K562 (cell line): ENCODE results near the gene PNPLA1. TPM values are rescaled to one million over a fixed set of nuclear protein-coding genes. Genes with fewer than 3 reads are reported as not detected.
A peak's percentile ranks its signal among the peaks of the same experiment; 100 is the strongest.

Experiments
- ATAC-seq: fragments of 200-7000 bp; cut with Tn5 transposase; 3 replicates; pipeline ENCODE4 v1.9.1; 2020; ENCODE audit warnings: moderate library complexity
- BruUV-seq: library from RNA; stranded (reverse); fragments of 400-500 nt; replicated peaks from 2 replicates; lab custom pipeline; 2021; lab: Mats Ljungman, UMichigan
- CTCF ChIA-PET: fragments of 300-600 bp; formaldehyde crosslinking; extraction: SDS; loops from one replicate; lab custom pipeline; 2021; ENCODE audit warnings: low intra/inter-chr PET ratio; lab: Yijun Ruan, JAX
- POLR2A ChIA-PET: fragments of 300-600, 350-650 bp; sonication (Branson Sonifier 250); formaldehyde crosslinking; extraction: SDS; loops from one replicate; lab custom pipeline; 2021; ENCODE audit warnings: antibody characterized with exemption, inconsistent platforms; lab: Yijun Ruan, JAX
- DNase-seq, 4 experiments: peaks; one replicate each; pipeline versions ENCODE4 v3.0.0 to v3.0.0-alpha.2; 2011 to 2018; ENCODE audit warnings: low spot score in 3 of 4, mixed read lengths in 3 of 4; ENCODE audit errors: extremely low read depth in 1 of 4
- FAIRE-seq: peaks from 2 replicates; lab custom pipeline; 2011; peaks lifted over from hg19 to GRCh38; lab: Jason Lieb, UNC
- H2AFZ ChIP-seq: 2 replicates; pipeline ENCODE4 v1.6.0; 2011; ENCODE audit warnings: low read depth, low read length, control low read depth, inconsistent platforms
- H3K27ac ChIP-seq: fragments of 200-600 bp; 3 replicates; pipeline ENCODE4 v1.8.0; 2011; ENCODE audit warnings: low read depth, mild to moderate bottlenecking, control low read depth, inconsistent platforms, low read length, moderate library complexity, mixed read lengths; ENCODE audit errors: extremely low read depth
- H3K27me3 ChIP-seq, 2 experiments: fragments of 300-600 bp in 1 of 2; 2 replicates in 1 of 2; 3 replicates in 1 of 2; pipeline versions ENCODE4 v1.6.0 to v1.8.0; 2011; ENCODE audit warnings: inconsistent platforms in 2 of 2, low read length in 2 of 2, mild to moderate bottlenecking in 1 of 2, mixed read lengths in 1 of 2, moderate library complexity in 1 of 2; ENCODE audit not compliant: control insufficient read depth in 2 of 2, insufficient read depth in 2 of 2
- H3K36me3 ChIP-seq: fragments of 300-600 bp; 3 replicates; pipeline ENCODE4 v1.8.0; 2011; ENCODE audit warnings: mild to moderate bottlenecking, low read length, inconsistent platforms; ENCODE audit not compliant: control insufficient read depth, insufficient read depth
- H3K4me1 ChIP-seq, 2 experiments: fragments of 200-600 bp in 1 of 2; replicated peaks in 1 of 2; 2 replicates in 1 of 2; 3 replicates in 1 of 2; pipeline versions ENCODE4 v1.5.1 to v1.8.0; 2011; ENCODE audit warnings: inconsistent platforms in 2 of 2, low read length in 2 of 2, mild to moderate bottlenecking in 1 of 2, mixed read lengths in 1 of 2, moderate library complexity in 1 of 2; ENCODE audit not compliant: control insufficient read depth in 2 of 2, insufficient read depth in 2 of 2
- H3K4me2 ChIP-seq: 2 replicates; pipeline ENCODE4 v1.6.1; 2011; ENCODE audit warnings: low read length, control low read depth, inconsistent platforms, mixed read lengths; ENCODE audit not compliant: insufficient read depth
- H3K4me3 ChIP-seq: fragments of 200-600 bp; sonication (generic), shearing (Covaris generic); 2 replicates; pipeline ENCODE4 v1.5.1; 2016; ENCODE audit warnings: control low read depth, inconsistent platforms
- H3K79me2 ChIP-seq: fragments of 200-600 bp; 3 replicates; pipeline ENCODE4 v1.8.0; 2011; ENCODE audit warnings: low read length, inconsistent platforms; ENCODE audit not compliant: control insufficient read depth, insufficient read depth
- H3K9ac ChIP-seq, 2 experiments: 2 replicates each; pipeline versions ENCODE4 v1.6.0 to v1.6.1; 2011; ENCODE audit warnings: low read depth in 2 of 2, low read length in 2 of 2, control low read depth in 1 of 2, inconsistent platforms in 1 of 2, mild to moderate bottlenecking in 1 of 2, mixed read lengths in 1 of 2; ENCODE audit not compliant: insufficient read depth in 1 of 2
- H3K9me1 ChIP-seq: one replicate; pipeline ENCODE4 v1.6.0; 2011; ENCODE audit warnings: inconsistent platforms, mild to moderate bottlenecking, low read length, moderate library complexity; ENCODE audit not compliant: control insufficient read depth, insufficient read depth
- H3K9me3 ChIP-seq: replicated peaks from 2 replicates; pipeline ENCODE4 v1.5.1; 2011; ENCODE audit warnings: low read depth, low read length, inconsistent platforms; ENCODE audit not compliant: control insufficient read depth, insufficient read depth
- H4K20me1 ChIP-seq: replicated peaks from 2 replicates; pipeline ENCODE4 v1.6.1; 2011; ENCODE audit warnings: low read length, inconsistent platforms, mixed read lengths; ENCODE audit not compliant: control insufficient read depth, insufficient read depth
- FOXK1 ChIP-seq: sonication (generic); formaldehyde crosslinking; IDR thresholded peaks from 2 replicates; pipeline ENCODE4 v1.8.0; 2022; ENCODE audit warnings: missing genetic modification reagents, mild to moderate bottlenecking, borderline replicate concordance
- HDAC1 ChIP-seq, 2 experiments: fragments of 450-650 bp; IDR thresholded peaks; 2 replicates each; pipeline ENCODE4 v1.6.1; 2016 to 2017; ENCODE audit warnings: inconsistent platforms in 1 of 2, mild to moderate bottlenecking in 1 of 2, moderate library complexity in 1 of 2
- RBM25 ChIP-seq: fragments of 200-400 bp; formaldehyde crosslinking; IDR thresholded peaks from 2 replicates; pipeline ENCODE4 v1.6.1; 2018; ENCODE audit warnings: low read length, low read depth, moderate library complexity; ENCODE audit not compliant: severe bottlenecking
- TSC22D4 ChIP-seq: fragments of 450-650 bp; IDR thresholded peaks from 2 replicates; pipeline ENCODE4 v1.6.1; 2016; ENCODE audit warnings: missing genetic modification characterization, missing biosample characterization, control low read depth
- WGBS: fragments of 100-300 bp; shearing (Covaris generic); methylation state at CpG from one replicate; pipeline ENCODE4 v1.1.6; 2016; ENCODE audit warnings: low coverage, mixed read lengths; ENCODE audit not compliant: insufficient coverage; ENCODE audit errors: missing lambda C conversion rate; 5-methylcytosine and 5-hydroxymethylcytosine counted together
- in situ Hi-C: fragments of 300-500 bp; cut with MboI; formaldehyde crosslinking; loops from 4 replicates; pipeline ENCODE4 v1.15.0; 2018; ENCODE audit warnings: inconsistent platforms, mixed read lengths
- intact Hi-C: fragments of 100-400 bp; cut with micrococcal nuclease; formaldehyde crosslinking; loops from 2 replicates; pipeline ENCODE4 v1.14.2; 2022
- polyA plus RNA-seq, 8 experiments: library from polyadenylated mRNA; depleted of rRNA in 4 of 8; stranded (reverse) in 5 of 8; unstranded in 3 of 8; fragments of >200 nt; fragmentation: Nextera tagmentation in 2 of 8; fragmentation: Illumina TruSeq in 1 of 8; extraction: Ambion mirVana in 2 of 8; extraction: Trizol in 1 of 8; gene quantifications; 2 replicates each; pipeline versions ENCODE4 v1.2.1 to v1.2.3, GENCODE V29; 2011 to 2014; ENCODE audit warnings: inconsistent platforms in 1 of 8, missing spikeins in 1 of 8
- total RNA-seq, 7 experiments: library from RNA; depleted of rRNA in 6 of 7; stranded (reverse); fragments of >200 nt in 6 of 7; fragmentation: Illumina TruSeq in 2 of 7; extraction: Trizol in 2 of 7; gene quantifications; 2 replicates each; pipeline versions ENCODE4 v1.2.1 to v1.2.3, GENCODE V29; 2011 to 2021; ENCODE audit warnings: low replicate concordance in 1 of 7
- TF ChIP-seq, protein P1 (sequence below): fragments of 250-450 bp; sonication (Bioruptor Pico); IDR thresholded peaks from 2 replicates; pipeline ENCODE4 v1.4.0; 2020; ENCODE audit warnings: mild to moderate bottlenecking, moderate library complexity

The PNPLA1 gene
- total and polyA plus RNA-seq, 9 of the 15 experiments (the other 6 are each of a cell fraction or from before 2014, with no cell fraction given), result 0.04 to 0.27 (median 0.13) TPM; not detected in 2

GRCh38 chr6:36276581-36277536, 7.0 kb downstream of the PNPLA1 start:
- under 1% methylated on average over 13 of the region's 13 CpGs for WGBS

DNA sequence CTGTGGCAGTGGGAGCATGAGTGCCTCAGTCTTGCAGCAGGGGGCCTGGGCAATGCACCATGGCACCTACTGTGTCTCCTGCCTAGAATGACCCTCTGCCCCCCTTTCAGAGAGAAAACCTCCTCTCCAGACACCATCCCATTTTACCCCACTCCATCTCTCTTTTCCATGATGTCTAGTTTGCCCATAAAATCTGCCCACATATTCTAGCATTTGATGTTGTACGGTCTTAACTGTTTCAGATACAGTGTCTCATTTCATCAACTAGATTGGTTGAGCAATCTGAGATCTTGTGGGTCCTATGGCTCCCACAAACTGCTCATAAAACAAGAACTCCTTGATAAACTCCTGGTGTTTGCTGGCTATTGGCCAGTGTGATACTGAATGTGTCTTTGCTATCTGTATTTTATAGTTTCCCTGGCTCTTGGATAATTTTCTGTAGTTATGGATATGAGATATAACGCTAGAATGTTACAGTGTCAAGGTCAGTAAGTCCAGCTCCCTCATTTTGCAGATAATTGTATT, 8.1 kb downstream of the PNPLA1 start:
- 0 out of 2 replicates have a peak, but pooled peaks cover 5% of the 10 kb centered on the region for H4K20me1 ChIP-seq
- CTCF ChIA-PET, result no interaction called here
- ATAC-seq (no peak), FAIRE-seq (no peak), DNase-seq (no peak)
- no peak overlapping the region for H2AFZ ChIP-seq
- in situ Hi-C loops, result no loop called here
- WGBS, result 2% methylated on average over 2 of the region's 2 CpGs
- no peak overlapping the region for H3K27ac ChIP-seq
- peaks cover 40 to 63% of the 10 kb centered on the region in 2 experiments for H3K27me3 ChIP-seq
- intact Hi-C loops, result no loop called here
- no peak overlapping the region for H3K9ac ChIP-seq
- no peaks in the 10 kb centered on the region for H3K9me3 ChIP-seq
- H3K9me1 ChIP-seq, result no peaks in the 10 kb centered on the region
- no TSS peak for BruUV-seq
- H3K4me3 ChIP-seq, result no peak overlapping the region
- no peaks in the 10 kb centered on the region for H3K4me1 ChIP-seq
- no peaks in the 10 kb centered on the region for H3K36me3 ChIP-seq
- no peak overlapping the region for H3K4me2 ChIP-seq
- POLR2A ChIA-PET, result interaction anchor here (0.6 kb wide), 2 partner anchors 12 to 103 kb away, joined by 3 to 4 read pairs; no protein-coding TSS in a partner anchor
- no peaks in the 10 kb centered on the region for H3K79me2 ChIP-seq
- TF ChIP-seq, protein P1, sequence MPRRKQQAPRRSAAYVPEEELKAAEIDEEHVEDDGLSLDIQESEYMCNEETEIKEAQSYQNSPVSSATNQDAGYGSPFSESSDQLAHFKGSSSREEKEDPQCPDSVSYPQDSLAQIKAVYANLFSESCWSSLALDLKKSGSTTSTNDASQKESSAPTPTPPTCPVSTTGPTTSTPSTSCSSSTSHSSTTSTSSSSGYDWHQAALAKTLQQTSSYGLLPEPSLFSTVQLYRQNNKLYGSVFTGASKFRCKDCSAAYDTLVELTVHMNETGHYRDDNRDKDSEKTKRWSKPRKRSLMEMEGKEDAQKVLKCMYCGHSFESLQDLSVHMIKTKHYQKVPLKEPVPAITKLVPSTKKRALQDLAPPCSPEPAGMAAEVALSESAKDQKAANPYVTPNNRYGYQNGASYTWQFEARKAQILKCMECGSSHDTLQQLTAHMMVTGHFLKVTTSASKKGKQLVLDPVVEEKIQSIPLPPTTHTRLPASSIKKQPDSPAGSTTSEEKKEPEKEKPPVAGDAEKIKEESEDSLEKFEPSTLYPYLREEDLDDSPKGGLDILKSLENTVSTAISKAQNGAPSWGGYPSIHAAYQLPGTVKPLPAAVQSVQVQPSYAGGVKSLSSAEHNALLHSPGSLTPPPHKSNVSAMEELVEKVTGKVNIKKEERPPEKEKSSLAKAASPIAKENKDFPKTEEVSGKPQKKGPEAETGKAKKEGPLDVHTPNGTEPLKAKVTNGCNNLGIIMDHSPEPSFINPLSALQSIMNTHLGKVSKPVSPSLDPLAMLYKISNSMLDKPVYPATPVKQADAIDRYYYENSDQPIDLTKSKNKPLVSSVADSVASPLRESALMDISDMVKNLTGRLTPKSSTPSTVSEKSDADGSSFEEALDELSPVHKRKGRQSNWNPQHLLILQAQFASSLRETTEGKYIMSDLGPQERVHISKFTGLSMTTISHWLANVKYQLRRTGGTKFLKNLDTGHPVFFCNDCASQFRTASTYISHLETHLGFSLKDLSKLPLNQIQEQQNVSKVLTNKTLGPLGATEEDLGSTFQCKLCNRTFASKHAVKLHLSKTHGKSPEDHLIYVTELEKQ, result no peak
- TF ChIP-seq TSC22D4 (tag) (no peak), HDAC1 (IDR thresholded peaks at IDR 0.05) (no peak)

More at GRCh38 chr6:36276581-36277536, 7.0 kb downstream of the PNPLA1 start:
- Histone ChIP-seq H3K4me3 (no peak overlapping the region), H3K9ac (no peak overlapping the region), H4K20me1 (0 out of 2 replicates have a peak, but pooled peaks cover 5% of the 10 kb centered on the region), H2AFZ (no peak overlapping the region), H3K4me2 (no peak overlapping the region), H3K27ac (no peak overlapping the region), H3K9me3 (no peaks in the 10 kb centered on the region), H3K9me1 (no peaks in the 10 kb centered on the region), H3K4me1 (no peaks in the 10 kb centered on the region), H3K36me3 (no peaks in the 10 kb centered on the region), H3K79me2 (no peaks in the 10 kb centered on the region), H3K27me3 (peaks cover 44 to 74% of the 10 kb centered on the region in 2 experiments)
- ChIA-PET CTCF (no interaction called here), POLR2A (interaction anchor here (0.7 kb wide), 1 partner anchor 26 kb away, joined by 3 read pairs; no protein-coding TSS in a partner anchor)
- in situ Hi-C loops (no loop called here), intact Hi-C loops (no loop called here)
- DNase-seq, result no peak
- ATAC-seq, result no peak
- TF ChIP-seq FOXK1 (CRISPR knock-in tag) (no peak), RBM25 (peak; percentile 46)
- BruUV-seq, result no TSS peak
- no peak for FAIRE-seq
